PFSK-1 (cell line): ENCODE results near the gene CCDC171.

ENCODE experiments used
- FOXP2 ChIP-seq: optimal IDR thresholded peaks from 2 replicates; pipeline ENCODE3; 2011; ENCODE audit warnings: borderline replicate concordance, control low read depth, inconsistent platforms; ENCODE audit not compliant: insufficient read depth; ENCODE audit errors: extremely low read length, extremely low read depth
- POLR2AphosphoS5 ChIP-seq: IDR thresholded peaks from 2 replicates; pipeline ENCODE4 v1.6.1; 2012; ENCODE audit warnings: low read depth, mild to moderate bottlenecking, control low read depth, low read length, moderate library complexity
- REST ChIP-seq, 2 experiments: IDR thresholded peaks; 2 replicates each; pipeline versions ENCODE4 v1.6.1 to v1.8.0; 2011 to 2012; ENCODE audit warnings: low read depth in 2 of 2, low read length in 2 of 2, control low read depth in 1 of 2, inconsistent platforms in 1 of 2, mild to moderate bottlenecking in 1 of 2, moderate library complexity in 1 of 2; ENCODE audit not compliant: insufficient read depth in 1 of 2
- SIN3A ChIP-seq: IDR thresholded peaks from 2 replicates; pipeline ENCODE4 v1.6.1; 2012; ENCODE audit warnings: mild to moderate bottlenecking, low read length, moderate library complexity, borderline replicate concordance; ENCODE audit not compliant: insufficient read depth
- TAF1 ChIP-seq: IDR thresholded peaks from 2 replicates; pipeline ENCODE4 v1.6.1; 2012; ENCODE audit warnings: low read length, control low read depth, borderline replicate concordance; ENCODE audit not compliant: insufficient read depth

Gene CCDC171

GRCh38 chr9:15837079-15837679 lies 284.3 kb downstream of the CCDC171 start:
- TF ChIP-seq POLR2AphosphoS5: no peak

GRCh38 chr9:15842051-15842450 lies 289.2 kb downstream of the CCDC171 start:
- TF ChIP-seq TAF1 (no peak), SIN3A (no peak), REST (IDR thresholded peaks at IDR 0.05; ENCODE audit: insufficient read depth in 1 of 2, low read depth in 2 of 2, low read length in 2 of 2) (no peak), FOXP2 (no peak), POLR2AphosphoS5 (no peak)

DNA sequence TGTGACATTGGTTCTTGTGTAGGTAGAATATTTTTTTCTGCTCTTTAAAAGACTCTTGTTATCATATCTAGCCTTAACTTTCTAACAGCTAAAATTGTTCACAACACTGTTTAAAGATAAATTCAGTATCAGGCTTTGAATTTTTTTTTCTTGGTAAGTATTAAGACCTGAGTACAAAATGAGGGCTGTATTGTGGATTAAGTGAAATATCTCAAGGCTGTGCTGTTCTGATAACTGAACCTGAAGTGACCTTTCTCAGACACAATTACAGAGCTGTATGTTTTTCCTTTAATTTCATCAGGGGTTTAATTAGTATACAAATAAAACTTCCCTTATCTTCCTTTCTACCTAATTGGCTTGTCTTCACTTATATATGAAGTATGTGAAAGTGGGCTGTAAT lies 290.5 kb downstream of the CCDC171 start:
- TF ChIP-seq POLR2AphosphoS5 (no peak), TAF1 (no peak), FOXP2 (no peak), SIN3A (no peak)

DNA sequence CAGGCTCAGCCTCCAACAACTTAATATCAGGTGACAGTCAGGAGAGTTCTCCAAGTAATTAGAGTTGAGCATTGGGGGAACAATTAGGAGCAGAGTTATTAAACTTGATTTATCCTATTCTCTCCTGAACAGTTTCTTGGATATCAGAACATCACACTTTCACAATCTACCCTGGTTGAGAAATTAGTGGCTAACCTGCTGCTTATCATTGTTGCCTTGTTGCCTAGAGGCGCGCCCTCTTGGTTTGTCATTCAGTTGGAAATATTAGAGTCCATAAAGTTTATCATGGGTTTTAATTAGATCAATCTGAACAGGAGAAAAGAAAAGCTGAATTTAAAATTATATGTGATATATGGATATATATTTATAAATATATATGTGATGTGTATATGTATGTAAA lies 291.1 kb downstream of the CCDC171 start:
- TF ChIP-seq REST (IDR thresholded peaks at IDR 0.05; ENCODE audit: insufficient read depth in 1 of 2, low read depth in 2 of 2, low read length in 2 of 2) (no peak), POLR2AphosphoS5 (no peak), SIN3A (no peak), TAF1 (no peak), FOXP2 (no peak)

- TF ChIP-seq SIN3A: no peak
- no peak for TF ChIP-seq REST (IDR thresholded peaks at IDR 0.05; ENCODE audit: insufficient read depth in 1 of 2, low read depth in 2 of 2, low read length in 2 of 2)
- TF ChIP-seq POLR2AphosphoS5: no peak
- TF ChIP-seq TAF1: no peak
- no peak for TF ChIP-seq FOXP2
These were observed 293.8 kb downstream of the CCDC171 start for GRCh38 chr9:15846611-15847010.

DNA sequence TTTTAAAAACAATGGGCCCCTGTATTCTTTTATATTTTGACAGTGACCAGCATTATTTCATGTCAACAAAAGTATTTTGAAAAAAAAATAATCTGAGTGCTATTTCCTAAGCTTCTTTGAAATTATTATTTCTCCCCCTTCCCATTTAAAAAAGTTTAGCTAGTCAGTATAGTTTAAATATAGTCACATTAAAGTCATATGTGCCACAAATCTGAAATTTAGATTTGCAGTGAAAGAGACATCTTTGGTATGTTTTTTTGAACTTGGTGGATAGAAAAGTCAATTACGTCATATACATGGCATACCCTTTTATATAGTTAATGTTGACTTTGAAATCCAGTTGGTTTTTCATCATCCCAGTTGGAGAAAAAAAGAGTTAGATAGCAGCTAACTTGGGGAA lies 297.0 kb downstream of the CCDC171 start:
- TF ChIP-seq FOXP2: no peak
- TF ChIP-seq POLR2AphosphoS5: no peak
- TF ChIP-seq SIN3A: no peak
- TF ChIP-seq TAF1: no peak
- no peak for TF ChIP-seq REST (IDR thresholded peaks at IDR 0.05; ENCODE audit: insufficient read depth in 1 of 2, low read depth in 2 of 2, low read length in 2 of 2)
